OCI-M2 (cell line): ENCODE results near the gene APOBEC3C.
"Not testable (repeated sequence)": the region's sequence is repeated elsewhere in the genome, so short reads cannot be mapped to it uniquely, and the experiment has no call there.

Source experiments
- DNase-seq: peaks from one replicate; lab custom pipeline; 2025; ENCODE audit not compliant: unreplicated experiment; lab: John Stamatoyannopoulos, UW

APOBEC3C gene

DNA sequence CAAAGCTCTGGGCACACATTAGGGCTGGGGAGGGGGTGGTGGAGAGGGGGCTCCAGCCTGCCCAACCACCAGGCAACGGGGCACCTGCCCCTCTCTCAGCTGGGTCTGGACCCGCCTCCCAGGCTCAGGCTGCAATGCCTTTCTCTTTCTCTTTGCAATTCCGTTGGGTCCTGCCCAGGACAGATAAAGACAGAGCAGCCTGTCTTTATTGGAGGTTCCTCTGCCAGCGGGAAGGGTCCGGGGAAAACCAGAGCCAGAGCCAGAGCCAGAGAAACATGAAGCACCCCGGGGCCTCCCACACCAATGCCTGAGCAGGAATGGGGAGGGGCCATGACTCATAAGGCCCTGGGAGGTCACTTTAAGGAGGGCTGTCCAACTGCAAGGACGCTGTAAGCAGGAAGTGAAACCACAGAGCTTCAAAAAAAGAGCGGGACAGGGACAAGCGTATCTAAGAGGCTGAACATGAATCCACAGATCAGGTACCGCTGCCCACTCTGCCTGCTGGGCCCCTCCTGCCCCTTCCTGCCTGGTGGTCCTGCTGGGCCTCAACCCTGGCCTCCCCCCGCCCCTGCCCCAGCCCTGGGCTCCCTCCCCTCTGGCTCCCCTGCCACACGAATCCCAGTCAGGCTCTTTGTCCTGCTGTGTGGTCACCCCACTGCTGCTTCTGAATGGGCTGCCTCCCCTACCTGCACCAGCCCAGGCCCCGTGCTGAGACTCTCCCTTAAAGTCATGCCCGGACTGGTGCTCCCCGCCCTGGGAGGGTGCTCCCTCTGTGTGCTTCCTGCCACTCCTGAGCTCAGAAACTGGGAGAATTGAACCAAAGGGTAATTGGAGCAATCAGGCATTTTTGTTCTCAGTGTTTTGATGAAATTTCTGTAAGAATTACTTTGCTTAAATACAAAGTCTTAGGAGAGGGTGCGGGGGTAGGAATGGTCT, 31.8 kb upstream of the APOBEC3C start, which contains the start of gene APOBEC3B:
TSS of gene APOBEC3B (plus strand) at position 356 of the 936 bp plus-strand sequence. CDS start at position 463, 107 bp downstream.
- DNase-seq, result peak; percentile 51

DNA sequence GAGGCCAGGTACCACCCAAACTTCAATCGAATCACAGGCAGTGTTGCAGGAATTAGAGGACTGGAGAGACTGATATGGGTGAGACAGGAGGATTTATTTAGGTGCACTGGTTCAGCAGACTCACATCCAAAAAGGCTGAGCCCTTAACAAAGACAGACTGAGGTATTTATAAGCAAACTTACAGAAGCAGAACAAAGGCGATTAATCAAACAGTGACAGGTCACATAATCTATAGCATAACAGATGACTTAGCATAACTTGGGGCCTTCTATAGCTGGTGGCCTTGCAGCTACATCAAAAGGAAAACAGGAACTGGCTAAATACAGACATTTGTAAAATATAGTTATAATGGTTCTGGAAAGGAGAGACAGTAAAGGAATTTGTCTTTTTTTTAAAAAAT, 29.8 kb upstream of the APOBEC3C start:
- DNase-seq, result peak; percentile 14

GRCh38 chr22:38984784-38985757, 29.0 kb upstream of the APOBEC3C start:
- not testable (repeated sequence) for DNase-seq

DNA sequence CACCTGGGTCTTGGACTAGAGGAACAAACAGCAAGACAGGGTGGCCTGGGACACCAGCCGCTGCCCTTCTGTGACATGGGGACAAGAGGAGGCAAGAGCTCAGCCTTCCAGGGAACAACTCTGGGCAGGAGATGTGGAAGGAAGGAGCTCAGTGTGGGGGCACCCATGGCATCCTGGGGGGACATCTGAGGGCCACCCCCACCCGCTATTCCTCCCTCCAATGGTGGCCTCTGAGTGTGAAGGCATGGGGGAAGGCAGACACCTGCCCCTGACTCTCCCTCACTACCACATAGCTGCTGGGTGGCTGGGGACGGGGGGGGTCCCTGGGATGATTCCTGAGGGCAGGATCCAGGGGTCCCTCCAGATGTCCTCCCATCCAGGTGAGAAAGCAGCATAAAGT, 27.4 kb upstream of the APOBEC3C start:
- DNase-seq, result no peak

GRCh38 chr22:38987171-38987895, 26.7 kb upstream of the APOBEC3C start:
- no peak for DNase-seq

DNA sequence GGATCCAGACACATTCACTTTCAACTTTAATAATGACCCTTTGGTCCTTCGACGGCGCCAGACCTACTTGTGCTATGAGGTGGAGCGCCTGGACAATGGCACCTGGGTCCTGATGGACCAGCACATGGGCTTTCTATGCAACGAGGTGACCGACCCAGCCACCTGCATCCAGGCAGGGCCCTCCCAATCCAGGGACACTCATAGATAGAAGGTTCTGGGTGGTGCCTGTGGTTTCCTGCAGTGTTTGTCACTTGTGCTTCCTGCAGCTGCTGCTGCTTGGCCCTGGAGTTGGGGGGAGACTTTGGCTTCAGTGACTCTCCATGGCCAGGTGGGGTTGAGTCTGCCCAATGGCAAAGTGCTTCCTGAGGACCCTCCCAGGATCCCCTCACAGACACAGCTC, 24.6 kb upstream of the APOBEC3C start:
- DNase-seq, result no peak

DNA sequence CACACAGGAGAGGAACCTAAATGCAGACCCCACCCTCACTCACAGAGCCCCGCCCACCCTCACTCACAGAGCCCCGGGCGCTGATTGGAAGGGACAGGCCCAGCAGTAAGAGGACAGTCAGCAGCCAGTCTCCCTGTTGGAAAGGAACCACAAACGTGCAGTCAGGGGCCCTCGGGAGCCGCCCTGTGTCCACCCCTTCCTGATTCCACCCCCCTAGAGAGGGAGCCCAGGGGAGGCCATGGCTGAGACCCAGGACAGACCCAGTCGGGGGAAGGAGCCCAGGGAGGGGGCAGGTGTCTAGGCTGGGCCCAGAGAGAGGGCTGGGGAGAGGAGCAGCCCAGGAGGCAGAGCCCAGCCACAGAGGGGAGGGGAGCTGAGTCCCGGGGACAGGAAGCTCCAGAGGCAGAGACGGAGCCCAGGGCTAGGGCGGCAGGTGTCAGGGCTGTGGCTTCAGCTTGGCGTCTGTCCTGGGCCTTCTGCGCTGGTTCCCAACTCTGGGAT, 21.1 kb upstream of the APOBEC3C start:
- DNase-seq, result not testable (repeated sequence)

- DNase-seq, result no peak
These were observed 18.0 kb upstream of the APOBEC3C start for GRCh38 chr22:38996105-38996504.

DNA sequence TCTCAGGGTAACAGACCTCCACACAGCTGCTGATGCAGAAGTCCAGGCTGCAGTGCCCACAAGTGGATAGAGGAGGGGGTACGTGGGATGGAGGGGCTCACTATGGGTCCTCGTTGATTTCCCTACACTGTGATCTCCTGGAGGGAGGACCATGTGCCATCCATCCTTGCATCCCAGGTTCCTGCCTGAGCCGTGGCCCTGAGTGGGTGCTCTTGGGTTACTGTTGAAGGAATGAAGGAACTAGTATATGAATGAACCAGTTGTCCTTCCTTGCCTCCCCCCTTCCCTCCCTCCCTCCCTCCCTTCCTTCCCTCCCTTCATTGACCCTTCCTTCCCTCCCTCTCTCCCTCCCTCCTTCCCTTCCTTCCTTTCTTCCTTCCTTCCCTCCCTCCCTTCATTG, 16.5 kb upstream of the APOBEC3C start:
- DNase-seq, result no peak

DNA sequence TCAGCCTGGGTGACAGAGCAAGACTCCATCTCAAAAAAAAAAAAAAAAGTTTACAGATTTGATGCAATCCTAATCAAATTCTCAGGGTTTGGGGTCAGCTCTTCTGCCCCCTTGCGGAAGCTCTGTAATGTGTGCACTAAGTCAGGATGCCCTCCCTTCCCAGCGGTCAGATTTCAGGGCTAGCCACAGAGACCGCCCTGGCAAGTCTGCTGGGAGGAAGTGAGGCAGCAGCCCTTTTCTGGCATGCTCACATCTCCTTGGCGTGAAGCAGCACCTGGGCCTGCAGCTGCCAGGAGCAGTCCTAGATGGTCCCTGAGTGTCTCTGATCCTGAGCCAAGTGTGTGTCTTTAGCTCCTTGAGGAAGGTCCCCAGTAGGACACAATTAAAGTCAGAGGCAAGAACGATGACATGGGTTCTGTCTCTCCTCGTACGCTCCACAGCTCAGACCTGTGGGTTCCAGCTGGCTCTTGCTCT, 10.9 kb upstream of the APOBEC3C start:
- no peak for DNase-seq

GRCh38 chr22:39007177-39007576, 6.9 kb upstream of the APOBEC3C start:
- DNase-seq, result no peak

DNA sequence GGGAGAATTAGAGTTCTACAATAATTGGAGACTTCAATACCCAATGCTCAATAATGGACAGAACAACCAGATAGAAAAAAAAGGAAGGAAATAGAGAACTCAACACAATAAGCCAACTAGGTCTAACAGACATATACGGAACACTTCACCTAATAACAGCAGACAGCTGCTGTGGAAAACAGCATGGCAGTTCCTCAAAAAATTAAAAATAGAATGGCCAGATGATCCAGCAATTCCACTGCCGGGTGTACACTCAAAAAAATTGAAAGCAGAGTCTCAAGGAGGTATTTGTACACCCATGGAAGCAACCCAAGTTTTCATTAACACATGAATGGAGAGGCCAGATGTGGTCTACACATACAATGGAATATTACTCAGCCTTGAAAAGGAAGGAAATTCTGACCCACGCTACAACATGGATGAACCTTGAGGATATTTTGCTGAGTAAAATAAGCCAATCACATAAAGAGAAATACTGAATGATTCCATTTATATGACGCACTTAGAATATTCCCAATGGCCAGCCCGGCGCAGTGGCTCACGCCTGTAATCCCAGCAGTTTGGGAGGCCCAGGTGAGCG, 5.7 kb upstream of the APOBEC3C start:
- not testable (repeated sequence) for DNase-seq

- no peak for DNase-seq
These were observed 3.1 kb upstream of the APOBEC3C start for GRCh38 chr22:39010946-39011345.

DNA sequence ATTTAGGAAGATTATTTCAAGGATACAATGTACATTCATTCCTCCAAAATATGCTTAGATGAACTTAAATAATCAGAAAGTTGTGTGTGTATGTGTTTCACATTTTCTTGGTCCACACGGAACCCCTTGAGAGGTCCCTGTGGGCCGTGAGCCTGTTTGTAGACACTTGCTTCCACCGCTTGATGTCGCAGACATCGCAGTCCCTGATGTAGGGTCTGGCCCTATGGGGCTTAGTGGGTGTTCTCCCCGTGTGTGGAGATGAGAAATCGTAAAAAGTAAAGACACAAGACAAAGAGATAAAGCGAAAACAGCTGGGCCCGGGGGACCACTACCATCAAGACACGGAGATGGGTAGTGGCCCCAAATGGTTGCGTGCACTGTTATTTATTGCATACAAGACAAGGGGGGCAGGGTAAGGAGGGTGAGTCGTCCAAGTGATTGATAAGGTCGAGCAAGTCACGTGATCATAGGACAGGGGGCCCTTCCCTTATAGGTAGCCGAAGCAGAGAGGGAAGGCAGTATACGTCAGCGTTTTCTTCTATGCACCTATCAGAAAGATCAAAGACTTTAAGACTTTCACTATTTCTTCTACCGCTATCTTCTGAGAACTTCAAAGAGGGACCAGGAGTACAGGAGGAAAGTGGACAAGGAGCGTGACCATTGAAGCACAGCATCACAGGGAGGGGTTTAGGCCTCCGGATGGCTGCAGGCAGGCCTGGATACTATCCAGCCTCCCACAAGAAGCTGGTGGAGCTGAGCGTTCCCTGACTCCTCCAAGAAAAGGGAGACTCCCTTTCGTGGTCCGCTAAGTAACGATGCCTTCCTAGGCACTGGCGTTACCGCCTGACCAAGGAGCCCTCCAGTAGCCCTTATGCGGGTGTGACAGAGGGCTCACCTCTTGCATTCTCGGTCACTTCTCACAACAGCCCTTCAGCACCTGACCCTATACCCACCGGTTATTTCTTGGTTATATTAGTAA, 1.2 kb upstream of the APOBEC3C start:
- DNase-seq, result no peak

DNA sequence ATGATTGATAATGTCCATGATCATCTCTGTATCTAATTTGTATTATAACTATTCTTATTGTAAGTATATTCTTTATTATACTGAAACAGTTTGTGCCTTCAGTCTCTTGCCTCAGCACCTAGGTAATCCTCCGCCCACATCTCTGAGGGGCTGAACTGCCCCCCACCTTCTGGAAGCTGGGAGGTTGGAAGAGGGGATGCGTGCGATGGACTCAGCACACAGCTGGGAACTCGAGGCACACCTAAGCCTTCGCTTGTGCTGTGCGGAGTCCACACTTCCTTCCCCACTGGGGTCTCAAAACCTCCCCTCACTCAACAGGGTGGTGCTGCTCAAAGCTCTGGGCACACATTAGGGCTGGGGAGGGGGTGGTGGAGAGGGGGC, 506 bp upstream of the APOBEC3C start:
- not testable (repeated sequence) for DNase-seq

DNA sequence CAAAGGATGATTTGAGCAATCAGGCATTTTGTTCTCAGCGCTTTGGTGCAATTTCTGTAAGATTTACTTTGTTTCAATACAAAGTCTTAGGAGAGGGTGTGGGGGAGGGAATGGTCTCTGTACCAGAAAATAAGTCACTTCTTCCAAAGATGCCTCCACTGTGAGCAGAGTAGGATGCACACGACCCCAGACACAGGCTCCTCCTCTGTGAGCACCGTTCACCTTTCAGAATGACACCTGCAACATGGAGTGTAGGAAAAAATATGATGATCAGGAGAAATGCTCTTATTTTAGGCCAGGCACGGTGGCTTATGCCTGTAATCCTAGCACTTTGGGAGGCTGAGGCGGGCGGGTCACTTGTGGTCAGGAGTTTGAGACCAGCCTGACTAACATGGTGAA, 665 bp downstream of the APOBEC3C start:
- DNase-seq, result not testable (repeated sequence)

- no peak for DNase-seq
These were observed 2.5 kb downstream of the APOBEC3C start for GRCh38 chr22:39016592-39016991.

GRCh38 chr22:39017596-39018365, 3.7 kb downstream of the APOBEC3C start:
- DNase-seq, result no peak
